ENCODE measurements around the gene HUS1B.
"Not testable (repeated sequence)": the region's sequence is repeated elsewhere in the genome, so short reads cannot be mapped to it uniquely, and the experiment has no call there.

The HUS1B gene

DNA sequence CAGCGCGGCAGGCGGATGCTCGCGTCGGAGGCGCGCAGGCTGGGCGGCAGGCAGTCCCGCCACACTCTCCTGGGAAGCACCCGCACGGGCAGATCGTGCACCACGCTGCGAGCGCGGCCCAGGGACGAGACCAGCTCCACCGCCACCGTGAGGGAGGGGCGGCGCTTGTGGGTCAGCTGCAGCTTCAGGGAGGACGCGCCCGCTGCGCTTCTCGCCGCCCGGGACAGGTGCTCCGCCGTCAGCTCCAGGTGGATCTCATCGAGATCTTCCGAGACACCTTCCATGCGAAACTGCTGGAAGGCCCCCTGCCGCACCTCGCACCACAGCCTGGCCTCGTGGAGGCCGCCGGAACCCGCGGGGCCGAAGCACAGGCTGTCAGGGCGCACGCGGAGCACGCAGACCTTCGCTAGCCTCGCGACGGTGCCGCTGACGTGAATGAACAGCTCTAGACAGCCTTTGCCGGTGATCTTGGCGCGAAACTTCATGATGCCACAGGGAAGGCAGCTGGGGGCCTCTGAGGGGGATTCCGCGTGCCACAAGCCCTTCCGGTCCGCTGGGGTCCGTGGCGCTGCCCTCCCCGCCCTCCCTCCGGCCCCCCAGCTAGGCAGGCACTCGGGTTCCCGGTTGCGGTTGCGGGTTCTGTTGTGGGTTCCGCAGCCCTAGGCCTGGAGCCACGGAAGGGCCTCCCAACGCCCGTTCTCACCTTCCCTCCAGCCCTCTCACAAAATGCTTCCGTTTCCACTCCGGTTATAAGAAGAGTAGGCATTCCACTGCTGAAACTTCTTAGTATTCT lies at the start of gene HUS1B:
Gene HUS1B (minus strand): TSS at position 641 of the 793 bp plus-strand sequence. CDS start 156 bp downstream, at position 485.
- no peak for DNase-seq

DNA sequence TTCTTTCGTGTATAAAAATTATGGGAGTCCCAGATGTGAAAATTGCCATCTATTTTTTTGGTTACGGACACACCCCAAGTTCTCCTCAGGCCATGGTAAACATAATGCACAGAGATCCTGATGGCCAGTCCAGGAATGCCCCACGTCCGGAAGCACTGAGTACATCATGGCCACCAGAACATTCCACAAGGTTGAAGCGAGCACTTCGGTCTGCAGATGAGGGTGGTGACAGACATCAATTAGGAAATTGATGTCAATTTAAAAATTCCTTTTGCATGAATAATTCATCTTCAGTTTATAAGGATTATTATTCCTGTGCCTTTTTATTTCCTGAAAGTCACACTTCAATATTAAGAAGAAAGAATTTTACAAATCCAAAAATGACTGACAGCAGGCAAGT lies 49.2 kb upstream of the HUS1B start:
- DNase-seq, result no peak

DNA sequence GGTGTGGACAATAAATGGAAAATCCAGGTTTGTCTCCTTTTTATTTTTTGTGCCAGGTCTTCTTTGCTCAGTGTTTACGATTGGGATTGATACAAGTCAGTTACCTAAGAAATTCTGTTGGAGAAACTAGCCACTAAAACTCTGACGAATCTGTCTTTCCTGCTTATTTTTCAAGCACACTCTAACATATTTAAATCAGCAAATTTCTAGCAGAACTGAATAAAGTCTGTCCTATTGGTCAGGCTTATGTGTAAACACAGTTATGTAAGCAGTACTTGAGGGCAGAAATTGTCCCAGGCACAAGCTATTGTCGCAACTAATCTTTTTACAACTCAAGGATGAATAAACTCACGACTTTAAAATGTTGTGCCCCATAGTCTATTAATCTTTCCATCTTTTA lies 48.1 kb upstream of the HUS1B start:
- no peak for DNase-seq

DNA sequence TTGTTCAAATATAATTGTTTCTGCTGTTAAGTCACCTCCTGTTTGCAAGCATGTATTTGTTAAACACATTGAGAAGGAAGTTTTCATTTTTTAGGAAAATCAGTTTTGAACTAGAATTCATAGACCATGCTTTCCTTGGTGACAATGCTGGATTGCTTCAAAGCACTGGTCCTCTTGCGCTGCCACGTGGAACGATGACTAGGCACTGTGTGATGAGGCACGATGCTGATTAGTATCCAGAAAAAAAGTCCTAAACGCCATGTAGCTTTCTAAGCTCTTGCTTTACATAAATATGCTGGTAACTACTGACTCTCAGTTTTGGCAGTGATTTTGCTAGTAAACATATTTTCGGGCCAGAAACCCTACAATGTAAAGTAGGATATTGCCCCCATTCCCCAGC lies 47.1 kb upstream of the HUS1B start:
- DNase-seq, result no peak

DNA sequence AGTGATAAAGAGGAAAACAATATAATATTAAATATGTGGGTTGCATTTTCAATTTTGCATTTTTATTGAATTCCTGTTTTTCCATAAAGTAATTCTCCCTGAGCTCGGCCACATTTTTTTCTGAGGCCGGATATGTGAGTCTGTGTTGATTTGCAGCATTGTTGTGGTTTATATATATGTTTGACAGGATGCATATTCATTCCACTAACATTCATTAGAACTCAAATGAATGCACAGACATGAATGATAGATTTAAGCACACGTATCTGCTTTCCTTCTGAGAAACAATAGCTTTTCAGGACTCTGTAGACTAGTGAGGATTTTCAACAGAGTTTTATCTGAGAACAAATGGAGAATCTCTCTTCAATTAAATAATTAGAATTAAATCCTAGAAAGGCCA lies 46.7 kb upstream of the HUS1B start:
- no peak for DNase-seq

DNA sequence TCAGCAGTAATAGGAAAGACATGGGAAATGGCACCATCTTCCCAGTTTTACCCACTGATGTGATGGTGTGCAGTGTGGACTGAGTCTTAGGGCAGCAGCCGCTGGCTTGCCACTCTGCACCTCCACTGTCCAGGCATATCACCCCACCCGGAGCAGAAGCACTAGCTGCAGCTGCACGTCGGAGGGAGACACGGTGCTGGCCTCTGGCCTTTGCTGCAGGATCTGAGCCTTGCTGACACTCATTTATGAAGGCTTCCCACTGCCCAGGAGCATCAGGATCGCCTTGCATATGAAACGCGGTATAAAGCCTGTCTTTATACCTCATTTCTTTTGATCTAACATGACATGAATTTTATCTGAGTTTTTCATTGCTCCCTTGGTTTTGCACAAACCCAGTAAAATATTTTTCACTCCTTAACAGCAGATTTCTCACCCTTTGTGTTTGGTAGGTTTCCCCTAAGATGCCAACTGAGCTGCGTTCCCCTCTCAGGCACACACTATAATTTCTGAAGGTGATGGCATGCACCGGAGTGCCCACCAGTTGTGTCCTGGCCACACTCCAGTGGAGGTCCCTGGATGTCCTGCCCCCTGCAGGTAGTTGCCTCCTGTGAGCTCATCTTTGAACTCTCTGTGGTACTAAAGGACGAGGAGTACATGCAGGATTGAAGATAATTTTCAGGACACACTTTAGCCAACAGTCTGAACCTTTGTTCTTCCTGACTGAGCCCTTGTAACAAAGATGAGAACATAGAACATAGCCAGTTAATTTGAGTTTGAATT lies 45.0 kb upstream of the HUS1B start:
- no peak for DNase-seq

DNA sequence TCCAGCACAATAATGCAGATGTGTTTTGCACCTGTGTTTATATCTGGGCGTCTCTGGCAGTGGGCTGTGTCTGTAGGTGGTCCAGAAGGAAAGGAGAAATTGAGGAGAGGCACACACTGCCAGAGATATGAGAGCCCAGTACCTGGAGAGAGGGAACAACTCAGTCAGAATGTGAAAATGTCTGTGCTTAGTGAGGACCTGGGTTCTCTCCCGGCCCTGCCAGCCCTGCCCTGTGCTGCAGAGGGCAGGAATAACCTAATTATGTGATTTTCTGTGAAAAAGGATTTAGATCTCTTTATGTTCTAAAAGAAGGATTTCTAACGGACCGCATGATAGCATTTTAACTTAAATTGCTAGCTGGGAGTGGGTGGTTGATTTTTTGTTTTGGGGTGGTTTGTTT lies 44.3 kb upstream of the HUS1B start:
- DNase-seq, result no peak

DNA sequence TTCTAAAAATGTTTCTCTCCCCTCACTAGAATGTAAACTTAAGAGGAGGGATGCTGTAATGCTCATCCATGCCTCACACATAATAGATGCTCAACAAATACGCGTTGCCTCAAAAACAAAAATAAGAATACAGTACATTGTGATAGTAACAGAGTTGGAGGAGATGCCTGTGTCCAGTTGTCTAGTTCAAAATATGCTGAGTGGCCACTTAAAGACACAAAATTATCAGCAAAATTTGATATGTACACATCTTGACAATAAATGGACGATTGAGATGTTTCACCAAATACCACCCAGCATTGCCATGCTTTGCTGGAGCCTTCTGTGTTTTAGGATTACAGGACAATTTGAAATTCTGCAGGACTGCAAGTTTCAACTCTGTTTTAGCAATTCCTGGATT lies 43.6 kb upstream of the HUS1B start:
- no peak for DNase-seq

DNA sequence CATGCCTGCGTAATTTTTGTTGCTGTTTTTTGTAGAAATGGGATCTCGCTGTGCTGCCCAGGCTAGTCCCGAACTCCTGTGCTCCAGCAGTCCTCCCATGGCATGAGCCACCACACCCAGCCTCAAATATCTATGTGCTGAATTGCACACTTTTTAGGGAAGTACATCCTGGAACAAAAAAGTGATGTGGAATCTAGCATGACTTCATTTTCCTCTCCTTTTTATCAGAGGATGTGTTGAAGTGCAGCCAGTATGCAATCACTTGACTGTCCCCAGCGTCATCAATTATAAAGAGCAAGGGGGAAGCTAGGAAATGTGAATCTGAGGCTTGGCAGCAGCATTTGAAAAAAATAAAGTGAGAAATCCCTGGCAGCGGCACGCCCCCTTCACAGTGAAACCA lies 42.4 kb upstream of the HUS1B start:
- no peak for DNase-seq

DNA sequence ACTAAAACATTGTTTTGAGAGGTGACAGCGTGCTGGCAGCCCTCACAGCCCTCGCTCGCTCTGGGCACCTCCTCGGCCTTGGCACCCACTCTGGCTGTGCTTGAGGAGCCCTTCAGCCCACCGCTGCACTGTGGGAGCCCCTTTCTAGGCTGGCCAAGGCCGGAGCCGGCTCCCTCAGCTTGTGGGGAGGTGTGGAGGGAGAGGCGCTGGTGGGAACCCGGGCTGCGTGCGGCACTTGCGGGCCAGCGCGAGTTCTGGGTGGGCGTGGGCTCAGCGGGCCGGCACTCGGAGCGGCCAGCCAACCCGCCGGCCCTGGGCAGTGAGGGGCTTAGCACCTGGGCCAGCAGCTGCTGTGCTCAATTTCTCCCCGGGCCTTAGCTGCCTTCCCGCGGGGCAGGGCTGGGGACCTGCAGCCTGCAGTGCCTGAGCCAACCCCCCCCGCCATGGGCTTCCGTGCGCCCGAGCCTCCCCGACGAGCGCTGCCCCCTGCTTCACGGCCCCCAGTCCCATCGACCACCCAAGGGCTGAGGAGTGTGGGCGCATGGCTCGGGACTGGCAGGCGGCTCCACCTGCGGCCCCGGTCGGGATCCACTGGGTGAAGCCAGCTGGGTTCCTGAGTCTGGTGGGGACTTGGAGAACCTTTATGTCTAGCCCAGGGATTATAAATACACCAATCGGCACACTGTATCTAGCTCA lies 37.7 kb upstream of the HUS1B start:
- not testable (repeated sequence) for DNase-seq

DNA sequence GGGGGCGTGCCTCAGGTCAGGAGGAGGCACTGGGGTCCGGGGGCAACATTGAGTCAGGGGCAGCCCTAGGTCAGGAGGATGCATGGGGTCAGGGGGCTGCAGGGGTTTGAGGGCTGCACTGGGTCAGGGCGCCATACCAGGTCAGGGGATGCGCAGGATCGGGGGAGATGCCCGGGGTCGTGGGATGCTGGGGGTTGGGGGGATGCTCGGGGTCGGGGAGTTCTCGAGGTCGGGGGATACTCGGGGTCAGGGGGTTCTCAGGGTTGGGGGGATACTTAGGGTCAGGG lies 36.8 kb upstream of the HUS1B start:
- DNase-seq, result no peak

DNA sequence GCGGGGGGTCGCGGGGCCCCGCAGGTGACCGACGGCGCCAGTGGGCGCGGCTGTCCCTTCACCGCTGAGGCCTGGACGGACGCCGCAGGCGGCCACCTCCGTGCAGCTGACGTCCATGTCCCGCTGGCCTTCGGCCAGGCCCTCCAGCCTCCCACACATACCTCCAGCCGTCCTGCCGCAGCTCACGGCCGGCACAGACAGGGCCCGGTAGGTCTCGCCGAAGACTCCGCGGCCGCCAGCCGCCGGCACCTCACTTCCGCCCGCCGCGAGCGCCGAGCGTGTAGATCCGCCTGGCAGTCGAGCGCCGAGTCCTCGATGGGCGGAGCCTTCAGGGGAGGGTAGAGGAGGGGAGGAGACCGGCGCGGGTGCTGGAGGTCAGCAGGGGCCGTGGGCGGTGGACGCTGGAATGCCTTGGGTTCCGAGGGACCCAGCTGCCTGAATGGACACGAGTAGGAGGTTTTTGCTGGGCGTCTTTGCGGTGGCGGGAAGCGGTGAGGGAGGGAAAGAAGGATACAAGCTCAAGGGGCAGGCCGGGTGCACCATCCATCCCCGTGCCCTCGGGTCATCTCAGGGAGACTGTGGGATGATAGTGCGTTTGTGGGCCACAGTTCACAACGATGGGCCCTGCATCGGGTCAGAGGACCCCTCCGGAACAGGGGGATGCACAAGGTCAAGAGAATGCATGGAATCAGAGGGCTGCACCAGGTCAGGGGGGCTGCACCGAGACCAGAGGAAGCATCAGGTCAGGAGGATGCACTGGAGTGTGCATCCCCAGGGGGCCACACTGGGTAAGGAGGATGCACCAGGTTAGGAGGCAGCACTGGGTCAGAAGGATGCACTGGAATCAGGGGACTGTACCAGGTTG lies 36.2 kb upstream of the HUS1B start, which contains the start of gene EXOC2:
Gene EXOC2 (minus strand): TSS at position 282 of the 865 bp plus-strand sequence. CDS start 55,321 bp downstream, outside the sequence.
- peak; percentile 80 for DNase-seq

DNA sequence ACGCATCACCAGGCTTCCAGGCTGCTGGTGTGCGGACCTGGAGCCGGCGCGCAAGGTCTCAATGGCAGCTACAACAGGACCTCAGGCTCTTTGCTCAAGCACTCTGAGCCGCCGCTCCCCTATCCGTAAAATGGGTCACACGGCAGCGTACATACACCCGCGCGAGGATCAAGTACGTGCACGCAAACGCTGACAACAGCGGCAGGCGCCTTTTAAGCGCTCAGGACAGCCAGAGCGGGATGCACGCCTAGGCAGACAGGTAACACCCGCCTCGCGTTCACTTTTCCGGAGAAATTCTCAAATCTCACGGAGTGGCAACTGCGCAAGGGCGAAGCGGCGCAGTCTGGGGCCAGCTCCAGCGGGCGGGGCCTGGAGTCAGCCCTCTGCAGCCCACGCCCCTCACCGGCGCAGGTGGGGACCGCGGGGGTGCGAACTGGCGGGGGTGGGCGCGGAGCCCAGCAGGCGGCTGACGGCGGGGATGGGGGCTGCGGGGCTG lies 35.5 kb upstream of the HUS1B start:
- peak; percentile 56 for DNase-seq

DNA sequence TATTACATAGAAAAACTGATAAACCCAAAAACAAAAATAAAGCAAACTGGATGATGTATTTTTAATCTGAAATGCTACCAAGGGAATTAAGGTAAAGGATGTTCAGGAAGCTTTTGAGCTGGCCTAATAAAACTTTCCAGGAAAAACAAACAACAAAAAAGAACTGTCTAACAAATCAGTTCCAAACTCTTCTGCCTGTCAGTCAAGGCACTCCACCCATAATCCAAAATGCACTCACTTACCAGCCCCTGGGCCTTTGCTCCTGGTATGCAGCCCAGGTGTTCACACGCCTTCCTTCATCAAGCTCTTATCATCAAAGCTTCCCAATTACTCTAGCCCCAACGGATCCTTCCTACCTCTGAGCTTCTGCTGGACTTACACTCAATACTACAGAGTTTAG lies 32.3 kb upstream of the HUS1B start:
- DNase-seq, result no peak

DNA sequence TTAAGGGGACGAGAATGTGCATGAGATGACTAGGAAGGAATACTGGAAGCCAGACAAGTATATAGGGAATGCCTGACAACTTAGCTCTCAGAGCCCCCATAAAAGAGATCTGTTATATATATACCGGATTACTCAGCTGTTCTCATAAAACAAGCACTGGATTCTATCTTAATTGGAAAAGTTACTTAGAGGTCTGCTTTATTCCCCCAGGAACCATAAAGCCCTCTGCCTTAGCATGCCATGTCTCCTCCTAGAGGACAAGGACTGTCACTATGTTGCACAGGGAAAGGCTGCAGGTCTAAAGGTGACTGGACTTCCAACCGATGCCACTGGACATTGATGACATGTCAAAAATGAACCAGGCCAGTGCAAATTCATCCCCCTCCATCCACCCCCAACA lies 29.6 kb upstream of the HUS1B start:
- no peak for DNase-seq

DNA sequence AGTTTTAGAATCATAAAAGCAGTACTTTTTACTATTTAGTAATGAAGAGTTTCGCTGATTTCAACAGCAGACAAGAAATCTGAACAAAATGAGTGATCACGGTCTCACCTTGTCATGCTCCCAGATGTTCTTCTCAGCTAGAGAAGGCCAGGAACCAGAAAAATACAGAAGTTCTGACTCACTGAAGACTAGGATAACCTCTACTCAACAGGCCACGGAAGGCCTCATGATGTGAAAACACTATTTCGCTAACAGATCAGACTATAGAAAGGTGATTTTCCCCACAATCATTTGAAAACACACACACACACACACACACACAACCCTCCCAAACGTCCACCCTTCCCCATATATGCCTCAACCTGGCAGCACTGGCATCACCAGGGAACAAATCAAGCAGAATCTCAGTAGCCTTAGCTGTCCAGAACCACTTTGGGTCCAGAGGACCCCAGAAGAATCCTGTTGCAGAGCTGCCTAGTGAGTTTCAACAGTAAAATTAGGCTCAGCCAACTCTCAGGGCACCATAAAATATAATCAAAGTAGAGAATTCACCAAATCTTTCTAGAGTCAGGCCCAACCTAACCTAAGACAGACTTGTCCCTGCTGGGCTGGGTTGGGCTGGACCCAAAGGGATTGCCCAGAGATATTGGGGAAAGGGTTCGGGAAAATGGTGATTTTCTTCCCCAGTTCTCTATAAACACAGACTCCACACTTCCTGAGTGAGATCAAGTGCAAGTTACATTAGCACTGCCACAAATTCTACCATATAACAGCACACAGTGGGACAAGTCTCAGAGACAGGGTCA lies 28.1 kb upstream of the HUS1B start:
- no peak for DNase-seq

DNA sequence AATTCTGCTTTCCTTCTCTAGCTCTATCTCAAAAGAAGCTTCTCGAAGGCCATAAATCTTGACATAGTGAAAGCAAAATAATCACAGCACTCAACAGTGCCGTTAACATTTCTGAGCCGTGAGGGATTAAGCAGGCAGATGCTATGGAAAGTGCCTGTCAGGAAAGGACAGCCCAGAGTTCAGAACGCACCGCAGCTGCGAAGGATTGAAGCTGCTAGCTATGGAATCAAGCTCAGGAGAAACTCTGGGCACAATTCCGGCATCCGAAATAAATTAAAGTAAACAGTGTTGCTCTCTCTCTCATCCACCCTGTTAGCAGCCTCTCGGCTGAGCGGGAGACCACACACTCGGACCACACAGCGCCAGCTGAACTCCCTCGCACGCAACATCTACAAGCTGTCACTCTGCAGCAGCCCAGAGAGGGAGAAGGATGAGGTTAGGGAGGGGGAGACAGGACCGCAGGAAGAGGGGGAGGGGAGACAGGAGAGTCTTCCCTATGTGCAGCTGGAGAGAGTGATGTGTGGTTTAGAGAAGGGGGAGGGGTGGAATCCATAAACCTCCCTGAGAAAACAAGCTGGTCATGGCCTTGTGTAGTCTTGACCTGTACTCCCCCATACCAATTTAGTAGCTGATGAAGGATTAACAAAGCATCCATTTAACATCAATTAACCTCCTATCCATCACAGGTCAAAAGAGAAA lies 27.0 kb upstream of the HUS1B start:
- DNase-seq, result peak; percentile 74

DNA sequence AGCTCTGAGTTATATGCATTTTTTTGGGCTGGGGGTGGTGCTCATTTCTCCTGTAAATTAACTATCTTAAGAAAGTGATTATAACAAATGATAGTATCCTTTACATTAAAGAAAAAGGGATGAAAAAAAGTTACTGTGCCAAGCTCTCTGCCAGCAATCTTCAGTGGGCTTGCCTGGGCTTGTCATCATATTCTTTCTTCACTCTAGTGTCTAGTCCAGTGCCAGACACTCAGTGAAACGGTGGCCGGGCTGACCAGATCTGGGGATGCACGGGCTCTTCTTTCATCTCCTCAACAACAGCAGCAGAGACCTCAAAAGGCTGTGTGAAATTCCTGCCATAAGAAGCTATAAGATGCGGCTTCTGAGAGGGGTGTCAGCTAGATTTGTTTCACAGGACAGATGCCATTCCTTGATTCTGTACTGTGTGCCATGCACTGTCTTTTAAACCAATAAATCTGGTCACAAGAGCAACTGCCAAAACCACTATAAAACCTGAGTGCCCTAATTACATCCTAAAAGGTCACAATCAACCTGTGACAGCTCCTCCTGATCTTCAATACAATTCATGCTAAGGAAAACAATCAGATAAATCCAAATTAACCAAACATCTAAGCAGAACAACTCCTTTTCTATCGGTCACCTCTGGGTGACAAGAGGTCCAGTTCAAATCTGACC lies 23.9 kb upstream of the HUS1B start:
- DNase-seq, result no peak

DNA sequence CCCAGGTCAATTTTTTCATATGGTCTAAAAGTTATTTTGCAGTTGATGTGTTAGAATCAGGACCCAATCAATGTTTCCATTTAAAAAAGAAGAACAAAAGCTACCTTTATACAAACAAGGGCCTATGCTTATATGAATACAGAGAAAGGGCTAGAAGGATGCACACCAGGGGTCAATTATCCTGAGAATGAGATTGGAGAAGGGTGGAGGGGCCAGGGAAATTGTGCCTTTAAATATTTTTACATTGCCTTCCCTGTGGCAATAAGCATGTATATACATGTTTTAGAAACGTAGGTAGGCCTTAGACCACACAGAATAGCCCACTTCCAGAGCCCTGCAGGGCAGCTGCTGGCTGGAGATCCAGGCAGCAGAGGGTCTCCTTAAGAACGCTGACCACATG lies 23.4 kb upstream of the HUS1B start:
- no peak for DNase-seq

DNA sequence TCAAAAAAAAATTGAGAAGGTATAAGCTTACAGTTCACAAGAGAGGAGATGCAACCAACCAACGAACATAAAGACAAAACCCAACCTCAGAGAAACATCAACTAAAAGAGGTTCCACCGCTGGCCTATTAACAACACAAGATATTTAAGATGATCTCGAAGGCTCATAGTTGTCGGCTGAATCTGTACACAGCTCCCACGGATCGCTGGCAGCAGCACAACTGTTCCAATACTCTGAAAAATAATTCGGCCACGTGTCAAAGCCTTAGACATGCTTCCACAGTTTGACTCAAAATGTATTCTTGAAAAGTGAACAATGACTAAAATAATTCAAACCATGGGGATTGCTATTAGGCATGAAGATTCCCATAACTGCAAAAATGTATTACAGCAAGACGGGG lies 22.4 kb upstream of the HUS1B start:
- no peak for DNase-seq

DNA sequence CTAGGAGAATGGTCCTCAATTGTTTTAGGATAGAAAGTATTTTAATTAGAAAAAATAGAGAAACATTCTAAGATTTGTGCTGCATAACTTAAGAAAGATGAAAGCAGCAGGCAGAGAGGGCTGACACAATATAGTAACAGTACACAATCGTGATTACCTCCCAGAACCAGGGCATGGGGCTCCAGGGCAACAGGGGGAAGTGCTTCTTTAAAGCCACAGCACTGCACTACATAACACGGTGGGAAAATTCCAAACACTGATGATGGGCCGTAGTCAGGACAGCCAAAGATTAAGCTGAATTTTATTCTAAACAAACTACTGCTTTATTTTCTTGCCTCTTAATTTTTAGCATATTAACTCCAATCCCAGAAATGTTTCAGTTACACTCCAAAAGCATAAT lies 21.6 kb upstream of the HUS1B start:
- no peak for DNase-seq
